ENCODE data around the gene TMC6.

The TMC6 gene

GRCh38 chr17:78064708-78065107 is 63.8 kb downstream of the TMC6 start:
- DNase-seq = no peak

DNA sequence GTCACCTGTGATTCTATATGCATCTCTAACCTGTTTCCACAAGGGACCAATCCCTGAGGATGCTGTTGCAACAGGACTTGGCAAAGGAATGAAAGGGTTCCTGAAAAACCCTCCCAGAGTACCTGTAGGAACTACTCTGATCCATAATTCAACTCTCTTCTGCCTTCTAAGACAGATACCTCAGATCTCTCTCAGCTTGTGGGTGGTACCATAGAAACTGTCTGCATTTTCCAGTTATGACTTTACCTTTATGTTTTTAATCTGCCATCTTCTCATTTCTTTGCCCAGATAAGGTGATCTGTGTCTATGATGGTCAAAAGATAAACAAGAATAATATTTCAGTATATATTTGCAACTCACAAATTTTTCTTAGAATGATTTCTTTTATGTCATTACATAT is 65.1 kb downstream of the TMC6 start:
- DNase-seq = no peak

GRCh38 chr17:78062596-78062995 is 66.0 kb downstream of the TMC6 start:
- DNase-seq = no peak

Measured in NCI-H1417 treated with DMSO at 0.1 percent for 48 hours (cell line).